ENCODE results near the gene CLPTM1L.
A peak's percentile ranks its signal among the peaks of the same experiment; 100 is the strongest.

The CLPTM1L gene

GRCh38 chr5:1385395-1386273, 40.7 kb upstream of the CLPTM1L start:
- H3K4me3 ChIP-seq (ENCODE audit: low read depth, low read length) = peak overlapping the region; percentile 66
- TF ChIP-seq CTCF (IDR thresholded peaks at IDR 0.05; ENCODE audit: borderline replicate concordance, insufficient read depth, low read depth, low read length) = no peak

DNA sequence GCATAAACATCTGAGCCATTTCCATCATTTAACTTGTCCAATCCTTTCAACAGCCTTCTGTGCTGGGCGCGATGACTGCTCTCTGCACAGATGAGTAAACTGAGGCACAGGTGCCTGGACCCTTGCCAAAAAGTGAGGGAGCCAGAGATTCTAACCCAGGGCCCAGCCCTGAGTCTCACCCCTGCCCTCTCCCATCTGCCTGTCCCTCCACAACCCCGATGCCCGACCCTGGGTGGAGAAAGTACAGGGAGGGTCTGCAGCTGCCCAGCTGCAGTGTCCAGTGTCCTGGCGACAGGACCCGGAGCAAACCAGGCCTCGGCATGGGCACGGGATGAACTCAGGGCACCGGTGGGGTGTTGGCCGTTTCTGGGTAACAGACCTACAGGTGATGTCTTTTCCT, 39.6 kb upstream of the CLPTM1L start:
- TF ChIP-seq CTCF (IDR thresholded peaks at IDR 0.05; ENCODE audit: borderline replicate concordance, insufficient read depth, low read depth, low read length) = no peak
- H3K4me3 ChIP-seq (ENCODE audit: low read depth, low read length) = no peak overlapping the region

GRCh38 chr5:1383886-1384401, 39.0 kb upstream of the CLPTM1L start:
- no peak overlapping the region for H3K4me3 ChIP-seq (ENCODE audit: low read depth, low read length)

DNA sequence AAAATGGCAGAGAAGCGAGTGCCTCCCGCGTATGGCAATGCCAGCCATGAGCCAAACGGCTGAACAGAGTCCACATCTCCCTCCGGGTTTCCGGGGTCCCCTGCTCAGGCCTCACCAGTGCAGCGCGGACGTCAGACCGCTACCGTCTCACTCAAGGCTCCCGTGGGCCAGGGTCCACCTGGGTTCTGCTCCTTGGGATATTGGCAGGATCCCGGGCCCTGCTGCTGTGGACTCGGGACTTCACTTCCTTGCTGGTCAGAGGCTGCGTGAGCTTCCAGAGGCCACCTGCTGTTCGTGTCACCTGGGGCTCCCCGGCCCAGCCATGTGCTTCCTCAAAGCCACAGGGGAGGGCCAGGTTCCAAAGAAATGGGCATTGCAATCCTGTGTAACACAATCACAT, 38.4 kb upstream of the CLPTM1L start:
- no peak overlapping the region for H3K4me3 ChIP-seq (ENCODE audit: low read depth, low read length)
- TF ChIP-seq CTCF (IDR thresholded peaks at IDR 0.05; ENCODE audit: borderline replicate concordance, insufficient read depth, low read depth, low read length) = no peak

More at GRCh38 chr5:1383886-1384401, 39.0 kb upstream of the CLPTM1L start:
- no peak for TF ChIP-seq CTCF (IDR thresholded peaks at IDR 0.05; ENCODE audit: borderline replicate concordance, insufficient read depth, low read depth, low read length)

DNA sequence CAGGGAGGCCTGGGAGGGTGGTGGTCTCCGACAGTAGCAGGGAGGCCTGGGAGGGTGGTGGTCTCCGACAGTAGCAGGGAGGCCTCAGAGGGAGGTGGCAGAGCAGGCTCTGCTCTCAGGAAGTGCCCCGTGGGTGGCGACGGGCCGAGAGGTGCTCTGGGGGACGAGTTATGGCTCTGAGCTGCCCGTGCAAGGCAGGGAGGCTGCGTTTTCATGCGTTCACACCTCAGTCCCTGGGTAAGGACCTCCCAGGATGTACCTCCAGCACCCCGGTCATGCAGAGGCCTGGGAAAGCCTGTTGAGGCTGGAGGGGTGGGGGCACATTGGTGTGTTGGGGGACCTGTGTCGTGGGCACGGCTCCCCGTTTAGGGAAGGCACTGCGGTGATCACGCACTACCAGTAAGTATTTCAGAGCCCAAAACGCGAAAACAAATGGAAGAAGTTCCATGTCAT, 37.4 kb upstream of the CLPTM1L start:
- H3K4me3 ChIP-seq (ENCODE audit: low read depth, low read length) = no peak overlapping the region
- TF ChIP-seq CTCF (IDR thresholded peaks at IDR 0.05; ENCODE audit: borderline replicate concordance, insufficient read depth, low read depth, low read length) = no peak

DNA sequence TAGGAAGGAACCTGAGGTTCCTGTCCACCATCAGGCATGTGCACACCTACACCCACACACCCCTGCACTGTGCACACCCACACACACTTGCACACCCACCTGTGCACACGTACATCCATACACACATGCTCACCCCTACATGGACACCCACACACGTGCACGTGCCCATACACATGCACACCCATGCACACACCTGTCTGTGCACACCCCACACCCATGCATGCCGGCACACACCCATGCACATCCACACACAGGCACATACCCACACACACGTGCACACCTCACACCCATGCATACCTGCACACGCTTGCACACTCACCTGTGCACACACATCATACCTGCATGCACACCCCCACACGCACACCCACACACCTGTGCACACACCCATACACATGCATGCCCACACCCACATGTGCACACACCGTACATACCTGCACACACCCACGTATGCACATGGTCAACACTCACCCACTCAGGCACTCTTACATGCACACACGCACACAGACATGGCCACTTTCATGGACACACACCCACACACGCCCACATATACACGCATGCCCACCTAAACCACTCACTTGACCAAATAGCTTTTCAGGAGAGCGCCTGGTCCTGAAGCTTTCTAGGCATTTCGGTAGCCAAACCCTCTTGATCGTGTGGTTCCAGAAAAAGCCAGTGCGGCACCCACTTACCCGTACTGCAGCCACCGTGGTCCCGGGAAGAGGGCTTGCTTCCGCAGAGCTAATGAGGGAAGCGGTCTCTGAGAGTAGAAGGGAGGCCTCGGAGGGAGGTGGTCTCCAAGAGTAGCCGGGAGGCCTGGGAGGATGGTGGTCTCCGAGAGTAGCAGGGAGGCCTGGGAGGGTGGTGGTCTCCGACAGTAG, 36.7 kb upstream of the CLPTM1L start:
- TF ChIP-seq CTCF (IDR thresholded peaks at IDR 0.05; ENCODE audit: borderline replicate concordance, insufficient read depth, low read depth, low read length) = no peak
- H3K4me3 ChIP-seq (ENCODE audit: low read depth, low read length) = no peak overlapping the region
